Thyroid gland (tissue), 4 donors: ENCODE data around the gene IL17C.

Experiments used
- POLR2A ChIP-seq, 2 donors: fragments of 450-650 bp; IDR thresholded peaks; one replicate each; pipeline ENCODE4 v1.6.1; 2017; ENCODE audit warnings: antibody characterized with exemption in 2 of 2, mild to moderate bottlenecking in 2 of 2, moderate library complexity in 1 of 2
- TF ChIP-seq, protein P1 (sequence below), 6 experiments: fragments of 200-600 bp in 3 of 6; fragments of 450-650 bp in 3 of 6; sonication (generic) in 3 of 6; IDR thresholded peaks; one replicate each; pipeline ENCODE4 v1.5.1; 2016 to 2019; ENCODE audit warnings: antibody characterized with exemption in 6 of 6, mild to moderate bottlenecking in 2 of 6, inconsistent platforms in 1 of 6, moderate library complexity in 1 of 6

DNA sequence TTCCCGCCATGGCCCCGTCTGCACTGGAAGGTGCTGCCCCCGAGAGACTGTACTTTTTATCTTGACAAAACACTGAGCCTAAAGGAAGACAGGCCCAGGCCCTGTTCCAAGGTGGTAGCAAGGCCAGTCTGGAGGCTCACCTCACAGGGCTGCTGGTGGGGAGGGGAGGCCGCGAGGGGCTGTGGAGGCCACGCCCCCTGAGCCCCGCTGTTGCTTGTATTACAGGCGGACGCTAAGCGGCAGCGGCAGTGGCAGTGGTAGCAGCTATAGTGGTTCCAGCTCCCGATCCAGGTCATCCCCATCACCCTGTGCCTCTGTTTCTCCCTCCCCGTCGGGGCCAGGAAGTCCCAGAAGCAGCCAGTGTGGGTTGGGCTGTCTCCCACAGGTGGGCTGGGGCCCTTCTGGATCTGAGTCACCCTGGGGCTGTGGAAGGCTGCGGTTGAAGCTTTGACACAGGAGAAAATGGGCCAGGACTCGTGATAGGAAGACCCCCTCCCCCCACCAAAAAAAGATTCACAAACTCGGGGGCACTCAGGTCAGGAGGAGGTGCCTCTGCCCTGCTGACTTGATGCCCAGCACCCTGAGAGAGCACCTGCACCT is 13.3 kb upstream of the IL17C start:
- no peak for TF ChIP-seq POLR2A (IDR thresholded peaks at IDR 0.05)
- TF ChIP-seq, protein P1, sequence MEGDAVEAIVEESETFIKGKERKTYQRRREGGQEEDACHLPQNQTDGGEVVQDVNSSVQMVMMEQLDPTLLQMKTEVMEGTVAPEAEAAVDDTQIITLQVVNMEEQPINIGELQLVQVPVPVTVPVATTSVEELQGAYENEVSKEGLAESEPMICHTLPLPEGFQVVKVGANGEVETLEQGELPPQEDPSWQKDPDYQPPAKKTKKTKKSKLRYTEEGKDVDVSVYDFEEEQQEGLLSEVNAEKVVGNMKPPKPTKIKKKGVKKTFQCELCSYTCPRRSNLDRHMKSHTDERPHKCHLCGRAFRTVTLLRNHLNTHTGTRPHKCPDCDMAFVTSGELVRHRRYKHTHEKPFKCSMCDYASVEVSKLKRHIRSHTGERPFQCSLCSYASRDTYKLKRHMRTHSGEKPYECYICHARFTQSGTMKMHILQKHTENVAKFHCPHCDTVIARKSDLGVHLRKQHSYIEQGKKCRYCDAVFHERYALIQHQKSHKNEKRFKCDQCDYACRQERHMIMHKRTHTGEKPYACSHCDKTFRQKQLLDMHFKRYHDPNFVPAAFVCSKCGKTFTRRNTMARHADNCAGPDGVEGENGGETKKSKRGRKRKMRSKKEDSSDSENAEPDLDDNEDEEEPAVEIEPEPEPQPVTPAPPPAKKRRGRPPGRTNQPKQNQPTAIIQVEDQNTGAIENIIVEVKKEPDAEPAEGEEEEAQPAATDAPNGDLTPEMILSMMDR (IDR thresholded peaks at IDR 0.05): no peak
